ENCODE results near the gene ARHGEF17.

DNA sequence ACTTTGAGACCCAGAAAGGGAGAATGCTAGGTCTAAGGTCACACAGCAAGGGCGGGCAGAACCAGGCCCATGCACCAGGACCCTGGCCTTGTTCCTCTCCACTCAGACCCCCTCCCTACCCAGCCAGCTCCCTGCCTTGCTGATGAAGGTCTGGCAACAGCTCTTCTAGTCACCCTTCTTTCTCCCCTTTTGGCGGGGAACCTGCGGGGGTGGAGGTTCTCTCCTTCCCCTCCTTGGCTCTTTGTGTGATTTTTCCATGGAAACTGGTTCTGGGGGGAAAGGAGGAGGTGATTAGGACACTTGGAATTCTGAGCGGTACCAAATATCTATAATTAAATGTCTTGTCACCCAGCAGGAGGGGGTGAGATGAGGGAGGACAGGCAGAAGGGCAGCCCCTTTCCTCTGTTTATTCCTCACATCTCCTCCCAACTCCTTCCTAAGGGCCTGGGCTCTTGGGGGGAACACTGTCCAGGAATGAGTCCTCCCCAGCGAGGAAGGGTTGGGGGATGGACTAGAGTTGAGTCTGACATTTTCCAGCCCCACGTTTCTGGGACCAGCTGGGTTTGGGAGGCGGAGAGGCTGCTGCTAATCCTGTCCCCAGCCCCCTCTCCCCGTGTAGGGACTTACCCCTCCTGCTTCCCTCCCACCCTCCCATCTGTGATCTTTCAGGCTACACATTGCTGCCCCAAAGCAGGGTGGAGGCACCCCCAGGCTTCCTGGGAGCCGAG lies 7.4 kb downstream of the ARHGEF17 start:
- no peak for TF ChIP-seq POLR2A (IDR thresholded peaks at IDR 0.05; ENCODE audit: low read length)
- TF ChIP-seq GATA1 (IDR thresholded peaks at IDR 0.05; ENCODE audit: low read depth, low read length) = no peak

Measured in erythroblast (primary cell).